ENCODE data around the gene CANX.

The CANX gene

GRCh38 chr5:179778591-179778990, 79.8 kb downstream of the CANX start:
- DNase-seq (ENCODE audit: low read depth): no peak

DNA sequence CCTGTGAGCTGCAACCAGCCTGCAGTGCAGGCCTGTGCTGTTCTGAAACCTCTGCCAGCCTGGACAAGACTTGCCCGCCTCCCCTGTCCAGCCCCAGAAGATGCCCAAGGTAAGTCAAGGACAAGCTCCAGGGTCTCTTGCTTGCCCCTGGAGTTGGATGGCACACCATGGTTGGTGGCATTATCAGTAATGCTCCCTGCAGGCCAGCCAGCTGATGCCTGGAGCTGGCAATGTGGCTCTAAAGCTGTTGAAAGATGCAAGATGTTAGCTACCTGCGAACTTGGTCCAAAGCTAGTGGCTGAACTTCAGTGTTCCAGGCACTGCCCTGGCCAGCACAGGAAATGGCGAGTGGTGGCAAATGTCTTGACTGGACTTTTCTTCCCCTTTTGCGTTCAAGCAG, 81.1 kb downstream of the CANX start:
- no peak for DNase-seq (ENCODE audit: low read depth)

GRCh38 chr5:179780362-179780761, 81.6 kb downstream of the CANX start:
- DNase-seq (ENCODE audit: low read depth): no peak

Data from T-helper 22 cell (primary cell).